ENCODE measurements around the gene COLEC12. TPM values are rescaled to one million over a fixed set of nuclear protein-coding genes. Genes with fewer than 3 reads are reported as not detected.

The COLEC12 gene
- total RNA-seq, 1 experiment from 2014 or later, result 0.03 TPM

DNA sequence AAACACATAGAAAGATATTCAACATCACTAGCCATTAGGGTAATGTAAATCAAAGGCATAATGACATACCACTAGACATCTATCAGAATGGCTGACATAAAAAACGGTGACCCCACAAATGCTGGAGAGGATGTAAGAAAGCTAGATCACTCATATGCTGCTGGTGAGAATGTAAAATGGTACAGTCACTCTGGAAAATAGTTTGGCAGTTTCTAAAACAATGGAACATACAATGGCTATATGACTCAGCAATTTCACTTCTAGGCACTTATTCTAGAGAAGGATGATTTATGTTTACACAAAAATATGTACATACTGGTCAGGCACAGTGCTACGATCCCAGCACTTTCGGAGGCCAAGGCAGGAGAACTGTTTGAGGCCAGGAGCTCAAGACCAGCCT, 87.3 kb downstream of the COLEC12 start:
- no peaks in the 10 kb centered on the region for H3K36me3 ChIP-seq (ENCODE audit: control insufficient read depth, insufficient read depth, low read length)
- no peaks in the 10 kb centered on the region for H3K9me3 ChIP-seq (ENCODE audit: control insufficient read depth, insufficient read depth, low read depth, low read length)
- no peak for TF ChIP-seq CTCF (IDR thresholded peaks at IDR 0.05)
- TF ChIP-seq TCF7L2 (IDR thresholded peaks at IDR 0.05; ENCODE audit: low read depth, low read length), result no peak
- no peak for TF ChIP-seq SIN3A (IDR thresholded peaks at IDR 0.05; ENCODE audit: borderline replicate concordance, insufficient read depth, low read depth, low read length)
- no peak for TF ChIP-seq POLR2AphosphoS5 (IDR thresholded peaks at IDR 0.05; ENCODE audit: low read depth, low read length)
- TF ChIP-seq, protein P1, sequence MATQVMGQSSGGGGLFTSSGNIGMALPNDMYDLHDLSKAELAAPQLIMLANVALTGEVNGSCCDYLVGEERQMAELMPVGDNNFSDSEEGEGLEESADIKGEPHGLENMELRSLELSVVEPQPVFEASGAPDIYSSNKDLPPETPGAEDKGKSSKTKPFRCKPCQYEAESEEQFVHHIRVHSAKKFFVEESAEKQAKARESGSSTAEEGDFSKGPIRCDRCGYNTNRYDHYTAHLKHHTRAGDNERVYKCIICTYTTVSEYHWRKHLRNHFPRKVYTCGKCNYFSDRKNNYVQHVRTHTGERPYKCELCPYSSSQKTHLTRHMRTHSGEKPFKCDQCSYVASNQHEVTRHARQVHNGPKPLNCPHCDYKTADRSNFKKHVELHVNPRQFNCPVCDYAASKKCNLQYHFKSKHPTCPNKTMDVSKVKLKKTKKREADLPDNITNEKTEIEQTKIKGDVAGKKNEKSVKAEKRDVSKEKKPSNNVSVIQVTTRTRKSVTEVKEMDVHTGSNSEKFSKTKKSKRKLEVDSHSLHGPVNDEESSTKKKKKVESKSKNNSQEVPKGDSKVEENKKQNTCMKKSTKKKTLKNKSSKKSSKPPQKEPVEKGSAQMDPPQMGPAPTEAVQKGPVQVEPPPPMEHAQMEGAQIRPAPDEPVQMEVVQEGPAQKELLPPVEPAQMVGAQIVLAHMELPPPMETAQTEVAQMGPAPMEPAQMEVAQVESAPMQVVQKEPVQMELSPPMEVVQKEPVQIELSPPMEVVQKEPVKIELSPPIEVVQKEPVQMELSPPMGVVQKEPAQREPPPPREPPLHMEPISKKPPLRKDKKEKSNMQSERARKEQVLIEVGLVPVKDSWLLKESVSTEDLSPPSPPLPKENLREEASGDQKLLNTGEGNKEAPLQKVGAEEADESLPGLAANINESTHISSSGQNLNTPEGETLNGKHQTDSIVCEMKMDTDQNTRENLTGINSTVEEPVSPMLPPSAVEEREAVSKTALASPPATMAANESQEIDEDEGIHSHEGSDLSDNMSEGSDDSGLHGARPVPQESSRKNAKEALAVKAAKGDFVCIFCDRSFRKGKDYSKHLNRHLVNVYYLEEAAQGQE (IDR thresholded peaks at IDR 0.05; ENCODE audit: insufficient read depth in 1 of 2, low read depth in 2 of 2, low read length in 1 of 2), result no peak
- H3K4me3 ChIP-seq (ENCODE audit: low read depth in 2 of 2, low read length in 2 of 2), result no peak overlapping the region
- DNase-seq (ENCODE audit: low read depth, low spot score), result no peak
- no peaks in the 10 kb centered on the region for H3K27me3 ChIP-seq (ENCODE audit: control insufficient read depth, insufficient read depth, low read length)
- CTCF ChIA-PET, result no interaction called here
- intact Hi-C loops (cut with micrococcal nuclease; ENCODE audit: unreplicated experiment), result no loop called here
- no TSS peak for BruUV-seq (replicated peaks)
- ATAC-seq, result no peak
- no peak overlapping the region for H3K27ac ChIP-seq (ENCODE audit: low read length)
- no peaks in the 10 kb centered on the region for H3K4me1 ChIP-seq (ENCODE audit: control insufficient read depth, insufficient read depth, low read length)
- in situ Hi-C loops (cut with HindIII; ENCODE audit: low pct_unique_long_range_greater_than_20kb, low sequenced_read_pairs), result no loop called here
- POLR2A ChIA-PET, result no interaction called here

GRCh38 chr18:410047-410455, 90.5 kb downstream of the COLEC12 start:
- H3K36me3 ChIP-seq (ENCODE audit: control insufficient read depth, insufficient read depth, low read length), result no peaks in the 10 kb centered on the region
- no peaks in the 10 kb centered on the region for H3K9me3 ChIP-seq (ENCODE audit: control insufficient read depth, insufficient read depth, low read depth, low read length)
- BruUV-seq (replicated peaks), result no TSS peak
- CTCF ChIA-PET, result no interaction called here
- intact Hi-C loops (cut with micrococcal nuclease; ENCODE audit: unreplicated experiment) (no loop called here), in situ Hi-C loops (cut with HindIII; ENCODE audit: low pct_unique_long_range_greater_than_20kb, low sequenced_read_pairs) (no loop called here)
- no peak overlapping the region for H3K4me3 ChIP-seq (ENCODE audit: low read depth in 2 of 2, low read length in 2 of 2)
- TF ChIP-seq, protein P1 (IDR thresholded peaks at IDR 0.05; ENCODE audit: insufficient read depth in 1 of 2, low read depth in 2 of 2, low read length in 1 of 2), result no peak
- no peak for TF ChIP-seq TCF7L2 (IDR thresholded peaks at IDR 0.05; ENCODE audit: low read depth, low read length)
- no peak for TF ChIP-seq CTCF (IDR thresholded peaks at IDR 0.05)
- TF ChIP-seq POLR2AphosphoS5 (IDR thresholded peaks at IDR 0.05; ENCODE audit: low read depth, low read length), result no peak
- TF ChIP-seq SIN3A (IDR thresholded peaks at IDR 0.05; ENCODE audit: borderline replicate concordance, insufficient read depth, low read depth, low read length), result no peak
- ATAC-seq (no peak), DNase-seq (ENCODE audit: low read depth, low spot score) (no peak)
- H3K27ac ChIP-seq (ENCODE audit: low read length), result no peak overlapping the region
- H3K4me1 ChIP-seq (ENCODE audit: control insufficient read depth, insufficient read depth, low read length), result no peaks in the 10 kb centered on the region
- H3K27me3 ChIP-seq (ENCODE audit: control insufficient read depth, insufficient read depth, low read length), result no peaks in the 10 kb centered on the region
- POLR2A ChIA-PET, result no interaction called here

All from Panc1 (cell line).